ENCODE data around the gene CALML3.

The CALML3 gene

GRCh38 chr10:5575482-5576153, 50.9 kb downstream of the CALML3 start:
- TF ChIP-seq CTCF (conservative IDR thresholded peaks at IDR 0.05; ENCODE audit: low read depth, low read length): no peak
- H3K4me3 ChIP-seq (ENCODE audit: low read length): no peak overlapping the region
- DNase-seq (ENCODE audit: low read depth): no peak

GRCh38 chr10:5576154-5576748, 51.5 kb downstream of the CALML3 start:
- no peak overlapping the region for H3K4me3 ChIP-seq (ENCODE audit: low read length)
- no peak for TF ChIP-seq CTCF (conservative IDR thresholded peaks at IDR 0.05; ENCODE audit: low read depth, low read length)
- DNase-seq (ENCODE audit: low read depth): no peak
